NB4 (cell line): ENCODE measurements around the gene THOC2.
"Not testable (repeated sequence)": the region's sequence is repeated elsewhere in the genome, so short reads cannot be mapped to it uniquely, and the experiment has no call there.

Experiments used
- CTCF ChIP-seq: IDR thresholded peaks from one replicate; pipeline ENCODE4 v1.5.1; 2012; ENCODE audit warnings: low read depth, low read length
- MYC ChIP-seq: IDR thresholded peaks from 2 replicates; pipeline ENCODE4 v1.6.1; 2011; ENCODE audit warnings: low read depth, low read length

- TF ChIP-seq CTCF, MYC: not testable (repeated sequence)
These were observed 158.8 kb downstream of the THOC2 start for GRCh38 chrX:123574027-123574426.
